Panc1 (cell line): Measurements from ENCODE around the gene AOAH.

Experiments used
- POLR2AphosphoS5 ChIP-seq: IDR thresholded peaks from 2 replicates; pipeline ENCODE4 v1.6.1; 2012; ENCODE audit warnings: mild to moderate bottlenecking, low read depth, low read length, moderate library complexity
- REST ChIP-seq, 2 experiments: IDR thresholded peaks; 2 replicates each; pipeline ENCODE4 v1.6.1; 2011 to 2012; ENCODE audit warnings: low read depth in 2 of 2, control low read depth in 1 of 2, low read length in 1 of 2, mild to moderate bottlenecking in 1 of 2, moderate library complexity in 1 of 2; ENCODE audit not compliant: insufficient read depth in 1 of 2
- SIN3A ChIP-seq: IDR thresholded peaks from 2 replicates; pipeline ENCODE4 v1.6.1; 2012; ENCODE audit warnings: low read depth, mild to moderate bottlenecking, low read length, moderate library complexity, borderline replicate concordance; ENCODE audit not compliant: insufficient read depth
- TF ChIP-seq, protein P1 (sequence below): fragments of 450-650 bp; IDR thresholded peaks from 2 replicates; pipeline ENCODE4 v1.5.1; 2017; ENCODE audit warnings: mild to moderate bottlenecking

GRCh38 chr7:36532981-36533499, 191.3 kb downstream of the AOAH start:
- TF ChIP-seq REST (IDR thresholded peaks at IDR 0.05; ENCODE audit: insufficient read depth in 1 of 2, low read depth in 2 of 2, low read length in 1 of 2) (no peak), POLR2AphosphoS5 (no peak), SIN3A (no peak)
- TF ChIP-seq, protein P1, sequence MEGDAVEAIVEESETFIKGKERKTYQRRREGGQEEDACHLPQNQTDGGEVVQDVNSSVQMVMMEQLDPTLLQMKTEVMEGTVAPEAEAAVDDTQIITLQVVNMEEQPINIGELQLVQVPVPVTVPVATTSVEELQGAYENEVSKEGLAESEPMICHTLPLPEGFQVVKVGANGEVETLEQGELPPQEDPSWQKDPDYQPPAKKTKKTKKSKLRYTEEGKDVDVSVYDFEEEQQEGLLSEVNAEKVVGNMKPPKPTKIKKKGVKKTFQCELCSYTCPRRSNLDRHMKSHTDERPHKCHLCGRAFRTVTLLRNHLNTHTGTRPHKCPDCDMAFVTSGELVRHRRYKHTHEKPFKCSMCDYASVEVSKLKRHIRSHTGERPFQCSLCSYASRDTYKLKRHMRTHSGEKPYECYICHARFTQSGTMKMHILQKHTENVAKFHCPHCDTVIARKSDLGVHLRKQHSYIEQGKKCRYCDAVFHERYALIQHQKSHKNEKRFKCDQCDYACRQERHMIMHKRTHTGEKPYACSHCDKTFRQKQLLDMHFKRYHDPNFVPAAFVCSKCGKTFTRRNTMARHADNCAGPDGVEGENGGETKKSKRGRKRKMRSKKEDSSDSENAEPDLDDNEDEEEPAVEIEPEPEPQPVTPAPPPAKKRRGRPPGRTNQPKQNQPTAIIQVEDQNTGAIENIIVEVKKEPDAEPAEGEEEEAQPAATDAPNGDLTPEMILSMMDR, result no peak
